ENCODE data around the gene BMPR1B.

DNA sequence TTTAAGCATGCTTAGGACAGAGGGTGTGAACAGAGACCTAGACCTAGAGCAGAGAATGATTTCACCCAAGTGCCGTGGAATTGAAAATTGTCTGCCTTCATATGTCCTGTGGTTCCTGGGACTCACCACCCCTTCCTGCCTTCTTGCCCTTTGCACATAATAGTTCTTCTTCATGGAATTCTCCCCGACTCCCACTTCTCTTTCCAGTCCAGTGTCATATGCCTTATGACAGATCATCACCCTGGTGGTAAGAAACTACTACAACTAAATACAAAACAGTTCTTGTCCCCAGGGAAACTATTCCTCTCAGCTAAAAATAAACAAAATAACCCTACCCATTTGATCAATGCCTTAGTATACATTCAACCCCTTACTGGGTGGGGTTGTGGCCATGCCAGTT is 43.3 kb downstream of the BMPR1B start:
- no peak for TF ChIP-seq POLR2A (IDR thresholded peaks at IDR 0.05; ENCODE audit: low read depth, low read length)
- no peak for TF ChIP-seq POLR2AphosphoS5 (IDR thresholded peaks at IDR 0.05; ENCODE audit: low read depth, low read length)
- TF ChIP-seq TAF1 (IDR thresholded peaks at IDR 0.05; ENCODE audit: borderline replicate concordance, low read depth, low read length): no peak

Data from GM12892 (cell line).